ENCODE data around the gene COA7.
A peak's percentile ranks its signal among the peaks of the same experiment; 100 is the strongest.

DNA sequence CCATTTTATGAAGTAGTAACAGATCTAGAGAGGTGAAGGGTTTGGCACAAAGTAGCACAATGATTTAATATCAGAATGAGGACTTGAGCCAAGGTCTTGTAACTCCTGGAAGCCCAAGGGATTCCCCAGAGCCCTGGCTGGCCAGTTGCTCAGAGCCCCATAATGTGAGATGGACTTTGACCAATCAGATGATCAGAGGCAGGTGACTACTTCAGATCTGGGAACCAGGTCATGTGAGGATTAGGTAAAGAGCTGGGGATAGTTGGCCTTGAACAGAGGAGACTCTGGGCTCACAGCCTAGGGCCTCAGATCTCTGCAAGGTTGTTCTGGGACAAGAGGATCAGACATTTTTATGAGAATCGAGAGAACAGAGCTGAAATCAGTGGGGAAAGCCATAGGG is 46.2 kb downstream of the COA7 start:
- TF ChIP-seq, protein P1, sequence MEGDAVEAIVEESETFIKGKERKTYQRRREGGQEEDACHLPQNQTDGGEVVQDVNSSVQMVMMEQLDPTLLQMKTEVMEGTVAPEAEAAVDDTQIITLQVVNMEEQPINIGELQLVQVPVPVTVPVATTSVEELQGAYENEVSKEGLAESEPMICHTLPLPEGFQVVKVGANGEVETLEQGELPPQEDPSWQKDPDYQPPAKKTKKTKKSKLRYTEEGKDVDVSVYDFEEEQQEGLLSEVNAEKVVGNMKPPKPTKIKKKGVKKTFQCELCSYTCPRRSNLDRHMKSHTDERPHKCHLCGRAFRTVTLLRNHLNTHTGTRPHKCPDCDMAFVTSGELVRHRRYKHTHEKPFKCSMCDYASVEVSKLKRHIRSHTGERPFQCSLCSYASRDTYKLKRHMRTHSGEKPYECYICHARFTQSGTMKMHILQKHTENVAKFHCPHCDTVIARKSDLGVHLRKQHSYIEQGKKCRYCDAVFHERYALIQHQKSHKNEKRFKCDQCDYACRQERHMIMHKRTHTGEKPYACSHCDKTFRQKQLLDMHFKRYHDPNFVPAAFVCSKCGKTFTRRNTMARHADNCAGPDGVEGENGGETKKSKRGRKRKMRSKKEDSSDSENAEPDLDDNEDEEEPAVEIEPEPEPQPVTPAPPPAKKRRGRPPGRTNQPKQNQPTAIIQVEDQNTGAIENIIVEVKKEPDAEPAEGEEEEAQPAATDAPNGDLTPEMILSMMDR (IDR thresholded peaks at IDR 0.05; ENCODE audit: low read depth, low read length, missing input control): no peak
- TF ChIP-seq YY1 (IDR thresholded peaks at IDR 0.05) (peak; percentile 83), JUND (IDR thresholded peaks at IDR 0.05) (peak; percentile 63 to 70), RAD21 (IDR thresholded peaks at IDR 0.05) (peak; percentile 58 to 60), HNF4A (conservative IDR thresholded peaks at IDR 0.05) (peak; percentile 97 to 99), RXRA (IDR thresholded peaks at IDR 0.05) (peak; percentile 94 to 96), GABPA (IDR thresholded peaks at IDR 0.05 in 1 of 2, conservative IDR thresholded peaks at IDR 0.05 in 1 of 2) (peak in 1 of 2 donors; percentile 40), HNF4G (IDR thresholded peaks at IDR 0.05) (peak; percentile 95), TAF1 (conservative IDR thresholded peaks at IDR 0.05) (no peak), SP1 (IDR thresholded peaks at IDR 0.05) (peak; percentile 88)
- TF ChIP-seq, protein P2, sequence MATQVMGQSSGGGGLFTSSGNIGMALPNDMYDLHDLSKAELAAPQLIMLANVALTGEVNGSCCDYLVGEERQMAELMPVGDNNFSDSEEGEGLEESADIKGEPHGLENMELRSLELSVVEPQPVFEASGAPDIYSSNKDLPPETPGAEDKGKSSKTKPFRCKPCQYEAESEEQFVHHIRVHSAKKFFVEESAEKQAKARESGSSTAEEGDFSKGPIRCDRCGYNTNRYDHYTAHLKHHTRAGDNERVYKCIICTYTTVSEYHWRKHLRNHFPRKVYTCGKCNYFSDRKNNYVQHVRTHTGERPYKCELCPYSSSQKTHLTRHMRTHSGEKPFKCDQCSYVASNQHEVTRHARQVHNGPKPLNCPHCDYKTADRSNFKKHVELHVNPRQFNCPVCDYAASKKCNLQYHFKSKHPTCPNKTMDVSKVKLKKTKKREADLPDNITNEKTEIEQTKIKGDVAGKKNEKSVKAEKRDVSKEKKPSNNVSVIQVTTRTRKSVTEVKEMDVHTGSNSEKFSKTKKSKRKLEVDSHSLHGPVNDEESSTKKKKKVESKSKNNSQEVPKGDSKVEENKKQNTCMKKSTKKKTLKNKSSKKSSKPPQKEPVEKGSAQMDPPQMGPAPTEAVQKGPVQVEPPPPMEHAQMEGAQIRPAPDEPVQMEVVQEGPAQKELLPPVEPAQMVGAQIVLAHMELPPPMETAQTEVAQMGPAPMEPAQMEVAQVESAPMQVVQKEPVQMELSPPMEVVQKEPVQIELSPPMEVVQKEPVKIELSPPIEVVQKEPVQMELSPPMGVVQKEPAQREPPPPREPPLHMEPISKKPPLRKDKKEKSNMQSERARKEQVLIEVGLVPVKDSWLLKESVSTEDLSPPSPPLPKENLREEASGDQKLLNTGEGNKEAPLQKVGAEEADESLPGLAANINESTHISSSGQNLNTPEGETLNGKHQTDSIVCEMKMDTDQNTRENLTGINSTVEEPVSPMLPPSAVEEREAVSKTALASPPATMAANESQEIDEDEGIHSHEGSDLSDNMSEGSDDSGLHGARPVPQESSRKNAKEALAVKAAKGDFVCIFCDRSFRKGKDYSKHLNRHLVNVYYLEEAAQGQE (IDR thresholded peaks at IDR 0.05): peak; percentile 43
- TF ChIP-seq, protein P3, sequence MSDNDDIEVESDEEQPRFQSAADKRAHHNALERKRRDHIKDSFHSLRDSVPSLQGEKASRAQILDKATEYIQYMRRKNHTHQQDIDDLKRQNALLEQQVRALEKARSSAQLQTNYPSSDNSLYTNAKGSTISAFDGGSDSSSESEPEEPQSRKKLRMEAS (IDR thresholded peaks at IDR 0.05): peak; percentile 73
